Brain microvascular endothelial cell (primary cell): ENCODE measurements around the gene COX19.

Experiments
- DNase-seq: peaks from one replicate; pipeline ENCODE4 v3.0.0-alpha.2; 2020
- H3K27ac ChIP-seq: fragments of 250-450 bp; sonication (Bioruptor Pico); 2 replicates; pipeline ENCODE4 v1.5.1; 2020; ENCODE audit warnings: mild to moderate bottlenecking, moderate library complexity
- H3K27me3 ChIP-seq: fragments of 250-450 bp; sonication (Bioruptor Pico); replicated peaks from 2 replicates; pipeline ENCODE4 v1.5.1; 2020; ENCODE audit warnings: mild to moderate bottlenecking
- H3K36me3 ChIP-seq: fragments of 250-450 bp; sonication (Bioruptor Pico); replicated peaks from 2 replicates; pipeline ENCODE4 v1.5.1; 2020; ENCODE audit warnings: mild to moderate bottlenecking
- H3K4me3 ChIP-seq: 2 replicates; pipeline ENCODE4 v1.5.1; 2011; ENCODE audit warnings: low read depth, mild to moderate bottlenecking, control low read depth, low read length, moderate library complexity
- CTCF ChIP-seq: IDR thresholded peaks from 2 replicates; pipeline ENCODE4 v1.5.1; 2011; ENCODE audit warnings: low read depth, mild to moderate bottlenecking, moderate library complexity, low read length, control low read depth, inconsistent platforms; ENCODE audit errors: missing control alignments
- in situ Hi-C: cut with HindIII; loops from 2 replicates; pipeline ENCODE4 v1.10.0; 2017; ENCODE audit warnings: low sequenced_read_pairs, low pct_ligation_motif_present

Gene COX19

GRCh38 chr7:972676-973309 lies 2.6 kb downstream of the COX19 start:
- no peak overlapping the region for H3K4me3 ChIP-seq
- peaks cover 43% of the 10 kb centered on the region for H3K36me3 ChIP-seq
- no peak for TF ChIP-seq CTCF
- no peak for DNase-seq
- no peak overlapping the region for H3K27ac ChIP-seq
- in situ Hi-C loops: no loop called here
- no peaks in the 10 kb centered on the region for H3K27me3 ChIP-seq

GRCh38 chr7:972110-972509 lies 3.2 kb downstream of the COX19 start:
- in situ Hi-C loops: no loop called here
- Histone ChIP-seq H3K27ac (no peak overlapping the region), H3K4me3 (no peak overlapping the region), H3K36me3 (peaks cover 48% of the 10 kb centered on the region), H3K27me3 (no peaks in the 10 kb centered on the region)
- DNase-seq: no peak
- TF ChIP-seq CTCF: no peak

- DNase-seq: no peak
- Histone ChIP-seq H3K27me3 (no peaks in the 10 kb centered on the region), H3K27ac (no peak overlapping the region), H3K4me3 (no peak overlapping the region), H3K36me3 (peaks cover 56% of the 10 kb centered on the region)
- in situ Hi-C loops: no loop called here
- TF ChIP-seq CTCF: no peak
Observed at GRCh38 chr7:970744-971143, 4.6 kb downstream of the COX19 start.

- no peak for DNase-seq
- no peak overlapping the region for H3K27ac ChIP-seq
- no peak for TF ChIP-seq CTCF
- in situ Hi-C loops: no loop called here
- peaks cover 56% of the 10 kb centered on the region for H3K36me3 ChIP-seq
- H3K27me3 ChIP-seq: no peaks in the 10 kb centered on the region
- no peak overlapping the region for H3K4me3 ChIP-seq
Observed at GRCh38 chr7:969403-969802, 5.9 kb downstream of the COX19 start.

GRCh38 chr7:968205-969105 lies 6.9 kb downstream of the COX19 start:
- in situ Hi-C loops: no loop called here
- H3K27me3 ChIP-seq: no peaks in the 10 kb centered on the region
- no peak for DNase-seq
- H3K36me3 ChIP-seq: peaks cover 56% of the 10 kb centered on the region
- no peak overlapping the region for H3K4me3 ChIP-seq
- no peak overlapping the region for H3K27ac ChIP-seq
- TF ChIP-seq CTCF: no peak
